CD8-positive, alpha-beta memory T cell (primary cell): ENCODE measurements around the gene CTIF. TPM values are rescaled to one million over a fixed set of nuclear protein-coding genes. Genes with fewer than 3 reads are reported as not detected.

Source experiments
- CTCF ChIA-PET: fragments of 350-600 bp; sonication (Branson Sonifier 250); formaldehyde crosslinking; loops from one replicate; lab custom pipeline; 2021; ENCODE audit warnings: antibody characterized with exemption; lab: Charles Lee
- POLR2A ChIA-PET: fragments of 350-600 bp; sonication (Branson Sonifier 250); formaldehyde crosslinking; loops from one replicate; lab custom pipeline; 2021; ENCODE audit warnings: antibody characterized with exemption; lab: Charles Lee
- DNase-seq, 5 donors: peaks; one replicate each; pipeline versions ENCODE4 v3.0.0 to v3.0.0-alpha.2; 2020 to 2022; ENCODE audit warnings: mixed read lengths in 1 of 5
- H3K27ac ChIP-seq: one replicate; pipeline ENCODE4 v1.7.0; 2013; ENCODE audit warnings: low read depth, mild to moderate bottlenecking, low read length, moderate library complexity
- H3K27me3 ChIP-seq: 2 replicates; pipeline ENCODE4 v1.7.0; 2013; ENCODE audit warnings: low read length, mild to moderate bottlenecking; ENCODE audit not compliant: insufficient read depth, poor library complexity, severe bottlenecking
- H3K36me3 ChIP-seq: 2 replicates; pipeline ENCODE4 v1.7.0; 2013; ENCODE audit warnings: mild to moderate bottlenecking, low read length, moderate library complexity; ENCODE audit not compliant: insufficient read depth
- H3K4me1 ChIP-seq: 2 replicates; pipeline ENCODE4 v1.7.0; 2013; ENCODE audit warnings: mild to moderate bottlenecking, low read length, moderate library complexity; ENCODE audit not compliant: insufficient read depth
- H3K4me3 ChIP-seq: 2 replicates; pipeline ENCODE4 v1.7.0; 2013; ENCODE audit warnings: mild to moderate bottlenecking, low read length
- H3K9me3 ChIP-seq: 2 replicates; pipeline ENCODE4 v1.7.0; 2013; ENCODE audit warnings: mild to moderate bottlenecking, low read length
- H3K27ac Mint-ChIP-seq, 8 donors: one replicate each; pipeline ENCODE4 v1.8.0; 2020 to 2021; ENCODE audit warnings: mixed read lengths in 8 of 8, mild to moderate bottlenecking in 6 of 8, inconsistent platforms in 3 of 8, moderate library complexity in 3 of 8
- H3K27me3 Mint-ChIP-seq, 2 donors: one replicate each; pipeline ENCODE4 v1.8.0; 2020 to 2021; ENCODE audit warnings: mixed read lengths in 2 of 2, mild to moderate bottlenecking in 1 of 2, moderate library complexity in 1 of 2
- H3K36me3 Mint-ChIP-seq, 3 donors: one replicate each; pipeline ENCODE4 v1.8.0; 2020 to 2021; ENCODE audit warnings: mixed read lengths in 3 of 3, inconsistent platforms in 1 of 3, mild to moderate bottlenecking in 1 of 3
- H3K4me1 Mint-ChIP-seq, 3 donors: one replicate each; pipeline ENCODE4 v1.8.0; 2020 to 2021; ENCODE audit warnings: mixed read lengths in 3 of 3, inconsistent platforms in 1 of 3, mild to moderate bottlenecking in 1 of 3
- H3K4me3 Mint-ChIP-seq, 7 donors: one replicate each; pipeline ENCODE4 v1.8.0; 2020 to 2021; ENCODE audit warnings: mixed read lengths in 7 of 7, mild to moderate bottlenecking in 6 of 7, moderate library complexity in 4 of 7, inconsistent platforms in 2 of 7
- H3K9me3 Mint-ChIP-seq, 5 donors: one replicate each; pipeline ENCODE4 v1.8.0; 2020 to 2022; ENCODE audit warnings: mixed read lengths in 5 of 5, mild to moderate bottlenecking in 3 of 5, moderate library complexity in 2 of 5, inconsistent platforms in 1 of 5
- polyA plus RNA-seq: library from polyadenylated mRNA; unstranded; fragments of 300-500 nt; fragmentation: Illumina TruSeq; gene quantifications from one replicate; pipeline ENCODE4 v1.2.3, GENCODE V29; 2021
- total RNA-seq, 2 experiments: library from RNA; stranded (reverse); gene quantifications; one replicate each; pipeline ENCODE4 v1.2.3, GENCODE V29; 2021

The CTIF gene
- total and polyA plus RNA-seq, 3 experiments from 2014 or later, result 0.89 to 4.8 (median 4.2) TPM

DNA sequence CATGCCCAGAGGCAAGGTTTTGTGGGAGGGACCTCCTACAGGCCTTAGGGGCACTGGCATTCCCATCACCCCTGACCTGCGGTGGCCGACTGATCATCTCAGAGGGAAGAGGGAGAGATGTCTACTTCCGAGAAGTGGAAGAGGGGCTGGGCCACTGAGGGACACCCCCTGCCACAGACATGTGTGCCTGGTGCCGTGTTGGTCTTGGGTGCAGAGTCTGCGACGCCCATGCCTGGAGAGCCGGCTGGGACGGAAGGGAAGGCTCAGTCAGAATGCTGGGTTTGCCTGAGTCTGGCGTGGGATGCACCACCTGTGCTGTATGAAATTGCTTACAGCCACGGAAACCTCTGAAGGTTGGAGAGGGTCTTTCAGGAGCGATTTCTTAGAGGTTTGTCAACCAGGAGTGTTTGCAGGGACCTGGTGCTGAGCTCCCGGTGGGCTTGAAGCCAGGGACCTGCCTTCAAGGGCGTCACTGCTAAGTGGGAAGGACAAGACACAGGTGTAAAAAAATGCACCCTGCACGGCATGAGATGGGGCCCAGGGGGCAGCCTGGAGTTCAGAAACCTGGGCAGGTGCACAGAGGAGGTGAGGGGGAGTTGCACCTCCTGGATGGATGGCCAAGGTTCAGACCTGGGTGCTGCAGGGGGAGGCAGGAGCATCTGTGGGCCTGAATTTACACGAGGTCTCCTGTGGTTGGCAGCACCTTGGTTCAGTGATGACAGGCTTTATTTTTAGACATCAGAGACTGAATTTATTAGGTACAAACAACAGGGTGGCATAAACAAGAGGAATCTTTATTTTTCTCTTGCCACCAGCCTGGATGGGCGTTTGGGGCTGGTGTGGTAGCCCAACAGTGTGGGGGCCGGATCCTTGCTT, 100.3 kb downstream of the CTIF start:
- Mint-ChIP-seq H3K27me3 (peaks cover 2 to 4% of the 10 kb centered on the region in 2 donors), H3K36me3 (peaks cover 0 to 18% (median 0%) of the 10 kb centered on the region in 3 donors), H3K27ac (peak overlapping the region in 1 of 8 donors; percentile 11), H3K4me1 (no peaks in the 10 kb centered on the region), H3K9me3 (no peaks in the 10 kb centered on the region), H3K4me3 (no peak overlapping the region)
- no peaks in the 10 kb centered on the region for H3K27me3 ChIP-seq
- no peak overlapping the region for H3K4me3 ChIP-seq
- no peaks in the 10 kb centered on the region for H3K36me3 ChIP-seq
- H3K9me3 ChIP-seq, result no peaks in the 10 kb centered on the region
- H3K27ac ChIP-seq, result no peak overlapping the region
- no peaks in the 10 kb centered on the region for H3K4me1 ChIP-seq
- CTCF ChIA-PET, result no interaction called here
- POLR2A ChIA-PET, result no interaction called here
- DNase-seq, result no peak

DNA sequence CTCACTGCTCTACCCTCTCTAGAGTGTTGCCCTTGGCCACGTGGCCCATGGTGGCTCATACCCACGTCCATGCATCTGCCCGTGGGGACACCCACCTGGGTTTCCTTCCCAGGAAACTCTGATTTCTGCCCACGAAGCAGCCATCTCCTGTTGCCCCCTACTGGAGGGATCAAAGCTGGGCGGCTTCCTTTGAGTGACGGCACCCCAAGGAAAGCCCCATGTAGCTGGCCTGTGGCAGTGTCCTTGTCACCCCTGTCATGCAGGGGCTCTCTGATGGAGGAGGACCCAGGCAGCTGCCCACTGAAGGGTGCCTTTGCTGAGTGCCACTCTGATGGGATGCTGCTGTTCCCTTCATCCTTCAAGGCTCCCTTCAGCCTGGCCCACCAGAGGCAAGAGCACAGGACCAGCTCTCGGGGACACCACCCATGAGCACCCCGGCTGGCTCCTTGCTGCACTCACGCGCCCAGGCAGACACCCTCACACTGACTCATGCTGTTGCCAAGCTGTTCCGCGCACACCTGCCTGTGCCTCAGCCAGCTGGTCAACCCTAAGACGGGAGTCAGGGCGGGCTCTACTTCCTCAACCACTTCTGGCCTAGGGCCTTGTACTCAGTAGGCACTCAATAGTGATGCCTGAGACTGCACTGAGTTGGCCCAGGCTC, 101.1 kb downstream of the CTIF start:
- H3K36me3 ChIP-seq, result no peaks in the 10 kb centered on the region
- no peak overlapping the region for H3K27ac Mint-ChIP-seq
- H3K4me3 Mint-ChIP-seq, result no peak overlapping the region
- peaks cover 2 to 6% of the 10 kb centered on the region in 2 donors for H3K27me3 Mint-ChIP-seq
- no peak for DNase-seq
- H3K27me3 ChIP-seq, result no peaks in the 10 kb centered on the region
- POLR2A ChIA-PET, result no interaction called here
- H3K9me3 Mint-ChIP-seq, result no peaks in the 10 kb centered on the region
- no peaks in the 10 kb centered on the region for H3K9me3 ChIP-seq
- H3K4me3 ChIP-seq, result no peak overlapping the region
- no peak overlapping the region for H3K27ac ChIP-seq
- H3K36me3 Mint-ChIP-seq, result peaks cover 0 to 18% (median 0%) of the 10 kb centered on the region in 3 donors
- no peaks in the 10 kb centered on the region for H3K4me1 Mint-ChIP-seq
- no peaks in the 10 kb centered on the region for H3K4me1 ChIP-seq
- CTCF ChIA-PET, result no interaction called here

DNA sequence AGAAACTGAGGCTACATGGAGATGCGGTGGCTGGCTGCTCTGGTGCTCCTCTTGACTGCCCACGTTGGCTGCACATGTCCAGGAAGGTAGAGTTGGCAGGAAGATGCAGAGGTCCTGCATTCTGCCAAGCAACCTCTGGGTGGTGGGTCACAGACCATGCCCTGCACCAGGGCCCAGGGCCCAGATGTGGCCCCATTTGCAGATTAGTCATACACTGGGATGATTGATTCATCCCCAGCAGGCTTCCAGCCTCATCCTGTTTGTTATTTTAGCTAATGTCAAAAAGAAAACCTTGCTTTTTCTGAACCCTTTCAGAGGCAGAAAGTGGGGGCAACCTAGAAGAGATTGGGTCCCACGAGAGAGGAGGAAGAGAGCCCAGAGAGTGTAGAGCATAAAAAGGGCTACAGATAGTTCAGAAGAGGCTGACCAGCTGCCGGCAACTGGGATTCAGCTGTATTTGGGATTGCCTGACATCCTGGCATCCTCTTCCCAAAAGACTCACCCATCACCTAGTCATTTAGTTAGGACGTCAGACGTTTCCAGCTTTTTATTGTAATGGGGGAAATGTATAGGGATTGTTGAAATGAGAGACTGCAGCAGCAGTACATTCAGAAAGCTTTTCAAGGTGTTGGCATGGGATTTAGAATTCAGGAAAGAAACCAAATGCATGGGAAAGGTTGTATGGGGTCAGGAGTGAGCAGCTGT, 101.9 kb downstream of the CTIF start:
- peaks cover 0 to 18% (median 0%) of the 10 kb centered on the region in 3 donors for H3K36me3 Mint-ChIP-seq
- ChIA-PET CTCF (no interaction called here), POLR2A (no interaction called here)
- DNase-seq, result no peak
- Histone ChIP-seq H3K4me3 (no peak overlapping the region), H3K36me3 (no peaks in the 10 kb centered on the region), H3K4me1 (no peaks in the 10 kb centered on the region), H3K27ac (no peak overlapping the region), H3K9me3 (no peaks in the 10 kb centered on the region), H3K27me3 (no peaks in the 10 kb centered on the region)
- no peaks in the 10 kb centered on the region for H3K4me1 Mint-ChIP-seq
- H3K27ac Mint-ChIP-seq, result no peak overlapping the region
- no peaks in the 10 kb centered on the region for H3K9me3 Mint-ChIP-seq
- no peak overlapping the region for H3K4me3 Mint-ChIP-seq
- peaks cover 2 to 11% of the 10 kb centered on the region in 2 donors for H3K27me3 Mint-ChIP-seq

DNA sequence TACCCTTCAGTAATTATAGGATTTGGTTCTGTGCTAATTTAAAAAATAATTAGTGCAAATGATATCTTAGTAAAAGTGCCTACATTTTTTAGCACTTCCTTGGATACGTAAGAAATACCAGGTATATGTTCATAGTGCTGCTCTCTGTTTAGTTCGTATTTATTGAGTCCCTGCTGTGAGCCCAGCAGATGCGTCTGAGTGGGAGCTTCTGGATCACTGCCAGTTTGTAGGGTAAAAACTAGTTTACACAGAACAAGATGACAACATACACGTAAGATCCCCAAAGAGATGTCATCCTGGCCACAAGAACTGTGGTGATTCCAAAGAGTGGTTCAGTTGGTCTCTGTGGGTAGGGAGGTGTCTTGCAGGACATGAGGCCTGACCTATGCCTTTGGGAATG, 103.2 kb downstream of the CTIF start:
- no peaks in the 10 kb centered on the region for H3K9me3 Mint-ChIP-seq
- no peak overlapping the region for H3K4me3 ChIP-seq
- no peaks in the 10 kb centered on the region for H3K27me3 ChIP-seq
- no peaks in the 10 kb centered on the region for H3K4me1 Mint-ChIP-seq
- no peak overlapping the region for H3K4me3 Mint-ChIP-seq
- no peaks in the 10 kb centered on the region for H3K4me1 ChIP-seq
- peaks cover 2 to 15% of the 10 kb centered on the region in 2 donors for H3K27me3 Mint-ChIP-seq
- H3K36me3 Mint-ChIP-seq, result peaks cover 0 to 18% (median 0%) of the 10 kb centered on the region in 3 donors
- DNase-seq, result no peak
- no peaks in the 10 kb centered on the region for H3K9me3 ChIP-seq
- no peak overlapping the region for H3K27ac Mint-ChIP-seq
- H3K36me3 ChIP-seq, result no peaks in the 10 kb centered on the region
- CTCF ChIA-PET, result no interaction called here
- H3K27ac ChIP-seq, result no peak overlapping the region
- POLR2A ChIA-PET, result no interaction called here

DNA sequence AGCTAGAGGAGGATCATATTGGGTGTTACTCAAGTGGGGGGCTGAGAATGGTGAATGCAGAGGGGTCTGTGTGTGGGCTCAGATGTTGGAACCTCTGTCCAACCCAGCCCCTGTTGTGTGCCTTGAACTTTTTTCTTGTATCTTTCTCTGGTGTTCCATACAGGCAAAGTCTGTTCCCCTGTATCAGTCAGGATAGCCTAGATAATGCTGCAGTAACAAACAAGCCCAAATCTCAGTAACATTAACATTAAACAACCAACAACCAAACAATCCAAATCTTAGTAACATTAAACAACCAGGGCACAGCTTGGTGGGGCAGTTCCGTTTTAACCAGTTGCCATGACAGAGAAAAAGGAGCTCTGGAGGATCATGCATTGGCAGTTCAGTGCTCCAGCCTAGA, 103.7 kb downstream of the CTIF start:
- H3K27me3 ChIP-seq, result no peaks in the 10 kb centered on the region
- peaks cover 0 to 16% (median 0%) of the 10 kb centered on the region in 3 donors for H3K36me3 Mint-ChIP-seq
- H3K4me3 ChIP-seq, result no peak overlapping the region
- no peaks in the 10 kb centered on the region for H3K9me3 ChIP-seq
- ChIA-PET CTCF (no interaction called here), POLR2A (no interaction called here)
- H3K27ac Mint-ChIP-seq, result peak overlapping the region in 1 of 8 donors; percentile 8
- no peaks in the 10 kb centered on the region for H3K4me1 ChIP-seq
- DNase-seq, result no peak
- no peaks in the 10 kb centered on the region for H3K4me1 Mint-ChIP-seq
- no peak overlapping the region for H3K27ac ChIP-seq
- H3K27me3 Mint-ChIP-seq, result peaks cover 3 to 15% of the 10 kb centered on the region in 2 donors
- no peak overlapping the region for H3K4me3 Mint-ChIP-seq
- H3K9me3 Mint-ChIP-seq, result no peaks in the 10 kb centered on the region
- no peaks in the 10 kb centered on the region for H3K36me3 ChIP-seq

DNA sequence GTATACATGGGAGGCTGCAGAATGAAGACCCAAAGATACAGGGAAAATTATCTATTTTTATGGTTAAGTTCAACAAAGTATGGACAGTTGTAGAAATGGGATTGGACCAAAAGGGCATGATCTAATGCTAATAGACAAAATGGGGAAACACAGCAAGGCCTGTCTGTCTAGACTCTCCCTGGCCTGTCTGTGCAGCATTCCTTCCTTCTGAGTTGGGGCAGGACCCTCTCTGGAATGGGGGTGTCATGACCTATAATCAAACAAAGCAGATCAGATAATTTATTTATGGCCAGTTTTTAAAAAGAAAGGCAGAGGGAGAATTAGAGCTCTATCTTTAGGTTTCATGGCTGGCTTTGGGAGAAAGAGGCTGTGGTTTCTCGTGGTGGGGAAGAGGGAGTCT, 104.4 kb downstream of the CTIF start:
- no peaks in the 10 kb centered on the region for H3K36me3 ChIP-seq
- H3K9me3 ChIP-seq, result no peaks in the 10 kb centered on the region
- H3K36me3 Mint-ChIP-seq, result peaks cover 0 to 14% (median 0%) of the 10 kb centered on the region in 3 donors
- peaks cover 3 to 15% of the 10 kb centered on the region in 2 donors for H3K27me3 Mint-ChIP-seq
- no peaks in the 10 kb centered on the region for H3K27me3 ChIP-seq
- peak overlapping the region in 1 of 8 donors; percentile 2 for H3K27ac Mint-ChIP-seq
- H3K4me1 Mint-ChIP-seq, result no peaks in the 10 kb centered on the region
- H3K4me3 ChIP-seq, result no peak overlapping the region
- CTCF ChIA-PET, result no interaction called here
- H3K4me1 ChIP-seq, result no peaks in the 10 kb centered on the region
- POLR2A ChIA-PET, result no interaction called here
- H3K4me3 Mint-ChIP-seq, result no peak overlapping the region
- no peaks in the 10 kb centered on the region for H3K9me3 Mint-ChIP-seq
- no peak overlapping the region for H3K27ac ChIP-seq
- no peak for DNase-seq

DNA sequence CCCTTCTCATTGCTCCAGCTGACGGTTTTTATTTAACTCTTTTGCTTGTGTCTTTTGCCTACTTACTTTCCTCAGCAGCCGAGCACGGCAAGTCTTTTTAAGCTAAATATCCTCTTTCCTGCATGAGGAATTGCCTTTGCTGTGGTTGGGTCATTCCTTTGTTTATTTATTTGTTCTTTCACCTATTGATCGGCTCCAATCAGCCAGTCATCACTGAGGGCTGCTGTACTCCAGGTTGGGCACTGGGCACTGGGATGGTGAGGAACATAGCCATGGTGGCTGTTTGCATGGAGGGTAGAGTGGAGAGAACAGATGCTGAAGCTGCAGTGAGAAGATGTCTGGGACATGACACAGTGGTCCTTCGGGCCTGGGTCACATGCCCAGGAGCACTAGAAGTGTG, 105.2 kb downstream of the CTIF start:
- Mint-ChIP-seq H3K27ac (no peak overlapping the region), H3K9me3 (no peaks in the 10 kb centered on the region), H3K4me1 (no peaks in the 10 kb centered on the region), H3K27me3 (peaks cover 3 to 15% of the 10 kb centered on the region in 2 donors), H3K36me3 (peaks cover 0 to 14% (median 0%) of the 10 kb centered on the region in 3 donors), H3K4me3 (no peak overlapping the region)
- ChIA-PET CTCF (no interaction called here), POLR2A (no interaction called here)
- Histone ChIP-seq H3K4me1 (no peaks in the 10 kb centered on the region), H3K27me3 (no peaks in the 10 kb centered on the region), H3K4me3 (no peak overlapping the region), H3K27ac (no peak overlapping the region), H3K9me3 (no peaks in the 10 kb centered on the region), H3K36me3 (no peaks in the 10 kb centered on the region)
- no peak for DNase-seq
